ENCODE measurements around the gene MYO9A.

- TF ChIP-seq CTCF (IDR thresholded peaks at IDR 0.05) (no peak), POLR2A (IDR thresholded peaks at IDR 0.05) (no peak)
Measured at GRCh38 chr15:72062319-72062718, 55.6 kb downstream of the MYO9A start.
